ENCODE measurements around the gene ZBED2.
"Not testable (repeated sequence)": the region's sequence is repeated elsewhere in the genome, so short reads cannot be mapped to it uniquely, and the experiment has no call there.

The ZBED2 gene

DNA sequence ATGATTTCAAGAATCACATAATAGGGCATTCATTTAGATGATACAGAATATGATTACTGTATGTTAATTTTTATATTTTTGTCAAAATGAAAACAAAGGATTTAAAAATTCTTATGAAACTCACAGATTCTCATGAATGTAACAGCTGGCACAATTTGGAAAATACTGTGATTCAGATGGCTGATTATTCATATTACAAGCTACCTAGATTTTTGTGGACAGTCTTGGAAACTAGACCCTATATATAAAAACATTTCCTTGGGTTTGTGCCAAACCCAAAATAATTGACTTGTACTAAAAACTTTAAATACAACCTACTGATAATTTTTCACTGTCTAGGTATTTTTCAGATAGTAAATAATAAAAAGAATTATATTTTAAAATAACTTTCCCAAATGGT is 26.2 kb downstream of the ZBED2 start:
- TF ChIP-seq, protein P1, sequence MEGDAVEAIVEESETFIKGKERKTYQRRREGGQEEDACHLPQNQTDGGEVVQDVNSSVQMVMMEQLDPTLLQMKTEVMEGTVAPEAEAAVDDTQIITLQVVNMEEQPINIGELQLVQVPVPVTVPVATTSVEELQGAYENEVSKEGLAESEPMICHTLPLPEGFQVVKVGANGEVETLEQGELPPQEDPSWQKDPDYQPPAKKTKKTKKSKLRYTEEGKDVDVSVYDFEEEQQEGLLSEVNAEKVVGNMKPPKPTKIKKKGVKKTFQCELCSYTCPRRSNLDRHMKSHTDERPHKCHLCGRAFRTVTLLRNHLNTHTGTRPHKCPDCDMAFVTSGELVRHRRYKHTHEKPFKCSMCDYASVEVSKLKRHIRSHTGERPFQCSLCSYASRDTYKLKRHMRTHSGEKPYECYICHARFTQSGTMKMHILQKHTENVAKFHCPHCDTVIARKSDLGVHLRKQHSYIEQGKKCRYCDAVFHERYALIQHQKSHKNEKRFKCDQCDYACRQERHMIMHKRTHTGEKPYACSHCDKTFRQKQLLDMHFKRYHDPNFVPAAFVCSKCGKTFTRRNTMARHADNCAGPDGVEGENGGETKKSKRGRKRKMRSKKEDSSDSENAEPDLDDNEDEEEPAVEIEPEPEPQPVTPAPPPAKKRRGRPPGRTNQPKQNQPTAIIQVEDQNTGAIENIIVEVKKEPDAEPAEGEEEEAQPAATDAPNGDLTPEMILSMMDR (IDR thresholded peaks at IDR 0.05; ENCODE audit: insufficient read depth, low read length, missing control alignments) = no peak
- ChIA-PET POLR2A (no interaction called here), CTCF (interaction anchor here (0.8 to 3.1 kb wide), 2 partner anchors 9 to 147 kb away, joined by 3 to 19 read pairs; no protein-coding TSS in a partner anchor)
- H3K4me3 ChIP-seq (ENCODE audit: low read depth, low read length) = no peak overlapping the region
- no peak for DNase-seq (ENCODE audit: low read depth, low spot score)

DNA sequence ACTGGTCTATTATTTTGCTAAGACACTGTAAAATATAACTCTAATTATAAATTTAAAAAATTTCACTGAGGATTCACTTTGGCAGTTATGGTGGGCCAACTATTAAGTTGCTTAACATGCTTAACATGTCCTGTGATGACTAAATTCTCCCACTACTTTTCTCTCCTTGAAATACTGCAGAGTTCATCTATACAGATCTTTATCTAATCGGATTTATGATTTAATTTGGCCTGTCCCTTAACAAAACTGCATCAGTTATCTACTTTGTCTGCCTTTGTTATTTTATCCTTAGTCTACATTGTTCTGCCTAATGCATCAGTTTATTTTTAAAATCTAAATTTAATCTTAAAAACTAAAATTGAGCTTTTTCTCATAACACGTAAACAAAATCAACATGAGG is 26.8 kb downstream of the ZBED2 start:
- ChIA-PET CTCF (interaction anchor here (3.1 kb wide), 1 partner anchor 10 kb away, joined by 19 read pairs; no protein-coding TSS in a partner anchor), POLR2A (no interaction called here)
- H3K4me3 ChIP-seq (ENCODE audit: low read depth, low read length) = no peak overlapping the region
- DNase-seq (ENCODE audit: low read depth, low spot score) = no peak
- TF ChIP-seq, protein P1 (IDR thresholded peaks at IDR 0.05; ENCODE audit: insufficient read depth, low read length, missing control alignments) = no peak

DNA sequence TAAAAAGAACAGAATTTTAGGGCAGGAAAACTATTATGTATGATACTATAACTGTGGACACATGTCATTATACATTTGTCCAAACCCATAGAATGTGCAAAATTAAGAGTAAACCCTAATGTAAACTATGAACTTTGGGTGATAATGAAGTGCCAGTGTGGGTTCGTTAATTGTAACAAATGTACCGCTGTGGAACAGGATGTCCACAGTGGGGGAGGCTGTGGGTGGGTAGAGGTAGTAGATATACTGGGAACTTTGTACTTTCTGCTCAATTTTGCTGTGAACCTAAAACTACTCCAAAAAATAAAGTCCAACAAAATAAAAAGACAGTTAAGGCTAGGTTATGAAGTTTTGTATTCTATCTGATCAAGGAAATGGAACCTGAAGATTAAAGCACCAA is 28.3 kb downstream of the ZBED2 start:
- POLR2A ChIA-PET = no interaction called here
- no peak for DNase-seq (ENCODE audit: low read depth, low spot score)
- TF ChIP-seq, protein P1 (IDR thresholded peaks at IDR 0.05; ENCODE audit: insufficient read depth, low read length, missing control alignments) = no peak
- CTCF ChIA-PET = interaction anchor here (0.6 to 3.1 kb wide), 2 partner anchors 12 to 281 kb away, joined by 3 to 19 read pairs; no protein-coding TSS in a partner anchor
- no peak overlapping the region for H3K4me3 ChIP-seq (ENCODE audit: low read depth, low read length)

DNA sequence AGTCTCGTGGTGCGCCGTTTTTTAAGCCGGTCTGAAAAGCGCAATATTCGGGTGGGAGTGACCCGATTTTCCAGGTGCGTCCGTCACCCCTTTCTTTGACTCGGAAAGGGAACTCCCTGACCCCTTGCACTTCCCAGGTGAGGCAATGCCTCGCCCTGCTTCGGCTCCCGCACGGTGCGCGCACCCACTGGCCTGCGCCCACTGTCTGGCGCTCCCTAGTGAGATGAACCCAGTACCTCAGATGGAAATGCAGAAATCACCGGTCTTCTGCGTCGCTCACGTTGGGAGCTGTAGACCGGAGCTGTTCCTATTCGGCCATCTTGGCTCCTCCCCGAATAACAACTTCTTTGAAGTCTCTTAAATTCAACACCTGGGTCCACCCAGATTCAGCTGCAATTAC is 33.2 kb downstream of the ZBED2 start:
- H3K4me3 ChIP-seq (ENCODE audit: low read depth, low read length); POLR2A ChIA-PET; DNase-seq (ENCODE audit: low read depth, low spot score); CTCF ChIA-PET: not testable (repeated sequence)

DNA sequence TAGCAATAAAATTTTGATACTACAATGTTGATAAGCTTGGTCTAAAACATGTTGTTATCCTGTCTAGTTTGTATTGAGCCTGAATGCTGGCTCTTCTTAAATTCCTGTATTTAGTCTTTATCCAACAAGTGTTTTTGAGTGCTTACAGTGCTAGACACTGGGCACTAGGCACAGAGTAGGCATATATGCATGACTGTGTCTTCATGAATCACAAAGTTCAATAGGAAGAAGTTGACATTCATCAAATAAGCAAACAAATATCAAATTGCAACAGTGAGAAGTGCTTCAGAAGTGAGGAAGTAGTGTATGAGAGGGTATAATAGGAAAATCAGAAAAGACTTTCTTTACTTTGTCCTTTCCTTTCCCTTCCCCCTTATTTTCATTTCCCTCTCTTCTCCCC is 46.4 kb downstream of the ZBED2 start:
- TF ChIP-seq, protein P1 (IDR thresholded peaks at IDR 0.05; ENCODE audit: insufficient read depth, low read length, missing control alignments) = no peak
- DNase-seq (ENCODE audit: low read depth, low spot score) = no peak
- ChIA-PET POLR2A (no interaction called here), CTCF (no interaction called here)
- no peak overlapping the region for H3K4me3 ChIP-seq (ENCODE audit: low read depth, low read length)

DNA sequence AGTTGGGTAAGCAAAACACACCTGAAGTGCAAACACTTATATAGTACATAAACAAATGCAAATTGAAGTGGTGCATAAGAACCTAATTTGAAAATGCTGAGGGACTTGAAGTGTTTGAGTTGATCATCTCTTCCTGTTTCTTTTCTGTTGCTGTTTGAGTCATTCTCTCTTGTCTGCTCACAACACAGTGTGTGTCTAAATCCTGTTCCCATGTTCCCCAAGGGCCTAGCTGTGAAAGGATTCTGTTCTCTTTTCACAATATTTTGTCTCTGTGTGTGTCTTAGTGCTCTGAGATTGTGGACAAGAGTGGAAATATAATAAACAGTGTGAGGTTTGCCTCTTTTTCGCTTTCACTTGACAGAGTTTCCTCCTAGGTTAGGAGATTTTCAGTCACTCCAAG is 47.1 kb downstream of the ZBED2 start:
- H3K4me3 ChIP-seq (ENCODE audit: low read depth, low read length) = no peak overlapping the region
- CTCF ChIA-PET = interaction anchor here (1.0 to 1.4 kb wide), 2 partner anchors 11 to 143 kb away, joined by 3 to 4 read pairs; no protein-coding TSS in a partner anchor
- no peak for DNase-seq (ENCODE audit: low read depth, low spot score)
- POLR2A ChIA-PET = no interaction called here
- TF ChIP-seq, protein P1 (IDR thresholded peaks at IDR 0.05; ENCODE audit: insufficient read depth, low read length, missing control alignments) = no peak

DNA sequence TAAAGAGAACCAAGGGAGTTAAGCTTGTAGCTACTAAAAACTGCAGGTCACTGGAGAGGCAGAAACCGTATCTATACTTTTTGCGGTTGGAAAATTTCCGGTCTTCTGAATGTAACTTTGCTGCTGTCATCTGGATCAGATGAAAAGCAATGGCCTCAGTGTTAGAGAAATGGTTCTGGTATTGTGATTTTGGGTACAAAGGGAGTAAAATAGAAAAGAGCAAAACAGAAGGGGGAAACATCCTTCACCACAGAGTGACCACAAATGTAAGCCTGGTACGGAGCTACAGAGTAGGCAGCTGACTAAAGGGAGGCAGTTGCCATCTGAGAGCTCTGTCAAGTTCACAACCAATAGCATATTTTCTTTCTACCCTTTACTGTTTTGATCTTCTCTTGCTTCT is 47.5 kb downstream of the ZBED2 start:
- ChIA-PET CTCF (interaction anchor here (1.0 to 1.4 kb wide), 2 partner anchors 10 to 144 kb away, joined by 3 to 4 read pairs; no protein-coding TSS in a partner anchor), POLR2A (no interaction called here)
- H3K4me3 ChIP-seq (ENCODE audit: low read depth, low read length) = no peak overlapping the region
- DNase-seq (ENCODE audit: low read depth, low spot score) = no peak
- TF ChIP-seq, protein P1 (IDR thresholded peaks at IDR 0.05; ENCODE audit: insufficient read depth, low read length, missing control alignments) = no peak

Measured in AG04449 (cell line).